Stimulated activated CD8-positive, alpha-beta memory T cell treated with anti-CD3 and anti-CD28 coated beads, Interleukin-12 subunit alpha, Interleukin-12 subunit beta, amount 100 ng/mL, for 24 hours (primary cell): ENCODE results near the gene UCHL1.
"Not testable (repeated sequence)": the region's sequence is repeated elsewhere in the genome, so short reads cannot be mapped to it uniquely, and the experiment has no call there.

Experiments
- DNase-seq: peaks from one replicate; pipeline ENCODE4 v3.0.0-alpha.2; 2020; ENCODE audit errors: extremely low read depth

The UCHL1 gene

GRCh38 chr4:41290479-41290878 lies 33.8 kb downstream of the UCHL1 start:
- no peak for DNase-seq

- no peak for DNase-seq
These were observed 37.8 kb downstream of the UCHL1 start for GRCh38 chr4:41294445-41295062.

GRCh38 chr4:41296995-41297394 lies 40.3 kb downstream of the UCHL1 start:
- no peak for DNase-seq

- no peak for DNase-seq
These were observed 41.1 kb downstream of the UCHL1 start for GRCh38 chr4:41297832-41298231.

- no peak for DNase-seq
These were observed 42.8 kb downstream of the UCHL1 start for GRCh38 chr4:41299486-41299885.

GRCh38 chr4:41301137-41301536 lies 44.4 kb downstream of the UCHL1 start:
- DNase-seq, result no peak

DNA sequence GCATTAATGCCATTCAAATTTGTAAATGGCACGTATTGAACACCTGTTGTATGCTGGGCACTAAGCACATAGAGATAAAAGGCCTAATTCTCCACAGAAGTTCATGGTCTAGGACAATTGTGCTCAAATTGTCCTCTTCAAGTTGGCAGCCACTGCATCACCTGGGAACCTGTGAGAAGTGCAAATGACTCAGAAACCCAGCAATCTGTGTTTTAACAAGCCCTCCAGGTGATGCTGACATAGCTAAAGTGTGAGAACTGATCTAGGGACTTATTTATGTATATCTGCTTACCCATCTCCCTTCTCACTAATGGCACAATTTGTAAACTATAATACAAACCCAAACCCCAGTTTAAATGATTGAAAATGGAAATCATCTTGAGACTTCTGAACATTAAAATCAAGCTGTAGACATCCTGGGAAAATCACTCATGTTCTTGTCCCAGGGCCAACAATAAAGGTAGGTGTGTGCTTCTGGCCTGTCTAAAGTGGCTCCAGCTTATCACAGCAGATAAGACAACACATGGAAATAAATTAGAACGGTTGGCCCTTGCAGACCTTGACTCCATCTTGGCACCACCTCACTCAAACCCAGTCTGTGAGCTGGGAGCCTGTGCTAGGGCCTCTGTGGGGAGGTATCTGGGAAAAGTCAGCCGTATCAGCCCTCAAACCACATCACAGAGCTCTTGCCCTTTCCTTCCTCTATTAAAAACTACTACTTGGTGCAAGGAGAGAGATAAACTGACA lies 46.8 kb downstream of the UCHL1 start:
- DNase-seq, result no peak

DNA sequence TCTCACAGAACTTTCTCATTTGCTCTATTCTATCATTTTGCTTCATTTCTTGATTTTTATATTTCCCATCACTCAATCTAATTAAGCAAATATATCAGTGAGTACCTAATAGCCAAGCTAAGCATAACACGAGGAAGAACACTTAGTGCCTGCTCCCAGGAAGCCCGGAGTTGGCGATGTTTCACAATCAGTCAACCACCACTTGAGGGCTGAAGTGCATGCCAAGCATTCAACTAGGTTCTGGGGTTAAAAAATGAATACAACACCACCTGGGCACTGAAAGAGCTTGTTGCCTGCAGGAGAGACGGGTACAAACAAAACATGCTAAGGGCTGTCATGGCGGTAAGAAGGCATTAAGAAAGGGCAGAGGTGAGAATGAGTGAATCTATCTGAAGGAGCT lies 47.5 kb downstream of the UCHL1 start:
- no peak for DNase-seq

DNA sequence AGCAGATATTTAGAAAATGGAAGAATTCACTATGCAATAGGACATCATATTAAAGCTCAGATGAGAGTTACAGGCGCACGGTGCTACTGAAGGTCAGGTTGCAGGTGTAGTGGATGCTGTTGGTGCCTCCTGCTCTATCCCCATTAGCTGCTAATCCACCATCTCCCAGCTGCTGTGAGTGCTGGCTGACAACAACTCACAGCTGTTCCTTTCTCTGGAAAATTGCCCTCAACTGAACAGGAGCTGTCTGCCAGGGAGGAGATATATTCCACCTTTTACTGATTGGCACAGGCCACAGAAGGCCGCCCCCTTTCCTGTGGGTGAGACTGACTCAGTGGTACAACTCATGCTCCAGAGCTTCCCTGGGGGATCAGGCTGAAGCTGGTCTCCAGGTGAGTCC lies 48.7 kb downstream of the UCHL1 start:
- no peak for DNase-seq

- no peak for DNase-seq
These were observed 50.9 kb downstream of the UCHL1 start for GRCh38 chr4:41307638-41308037.

GRCh38 chr4:41308398-41308797 lies 51.7 kb downstream of the UCHL1 start:
- DNase-seq, result no peak

GRCh38 chr4:41315426-41315825 lies 58.7 kb downstream of the UCHL1 start:
- DNase-seq, result not testable (repeated sequence)

DNA sequence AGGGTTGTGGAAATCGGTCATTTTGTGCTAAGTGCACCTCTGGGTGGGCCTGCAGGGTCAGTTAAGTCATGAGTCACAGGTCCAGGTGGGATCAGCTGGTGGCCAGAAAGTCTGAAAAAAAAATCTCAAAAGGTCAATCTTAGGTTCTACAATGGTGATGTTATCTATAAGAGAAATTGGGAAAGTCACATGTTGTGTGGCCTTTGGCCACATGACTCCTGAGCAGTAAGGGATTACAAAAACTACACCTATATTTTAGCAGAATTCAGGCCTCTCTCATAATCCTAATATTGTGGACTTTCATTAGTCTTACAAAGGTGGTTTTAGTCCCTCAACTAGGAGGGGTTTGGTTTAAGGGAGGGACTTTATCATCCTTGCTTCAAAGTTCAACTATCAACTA lies 59.1 kb downstream of the UCHL1 start:
- no peak for DNase-seq
